ENCODE data around the gene PRXL2B. TPM values are rescaled to one million over a fixed set of nuclear protein-coding genes. Genes with fewer than 3 reads are reported as not detected.

The PRXL2B gene
- total RNA-seq, 4 donors from 2014 or later: 33.7 to 101 (median 50.1) TPM

DNA sequence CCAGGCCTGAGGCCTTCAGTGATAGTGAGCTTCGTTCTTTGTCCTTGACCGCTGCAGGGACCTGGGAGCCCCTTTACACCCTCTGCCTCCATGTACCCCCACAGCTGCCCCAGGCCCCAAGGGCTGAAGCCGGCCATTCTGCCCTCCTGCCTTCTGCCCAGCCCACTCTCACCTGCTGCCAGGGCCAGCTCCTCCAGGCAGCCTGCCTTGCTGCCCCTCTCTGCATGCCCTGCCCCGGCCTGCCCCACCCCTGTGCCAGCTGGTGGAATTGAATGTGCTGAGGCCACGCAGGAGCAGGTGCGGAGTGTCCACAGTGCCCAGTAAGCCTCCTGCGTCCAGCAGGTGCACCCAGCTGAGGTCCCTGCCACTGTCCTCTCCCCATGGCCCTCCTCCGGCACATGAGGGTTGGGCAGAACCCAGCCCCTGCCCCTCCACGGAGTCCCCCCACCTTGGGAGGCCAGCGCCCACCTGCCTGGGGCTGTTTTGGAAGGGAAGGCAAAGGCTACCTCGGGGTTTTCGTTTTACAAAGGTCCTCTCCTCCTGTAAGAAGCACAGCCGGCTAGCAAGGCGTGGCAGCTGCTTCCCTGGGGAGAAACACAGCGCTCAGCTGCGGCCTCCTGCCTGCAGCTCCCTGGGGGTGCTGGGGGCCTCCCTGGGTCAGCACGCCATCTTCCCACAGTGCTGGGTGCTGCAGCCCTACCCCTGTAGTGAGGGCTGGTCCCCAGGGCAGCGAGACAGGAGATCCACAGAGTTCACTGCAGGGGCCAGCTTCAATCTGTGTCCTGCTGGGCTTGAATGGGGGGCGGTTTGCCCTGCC lies 25.3 kb downstream of the PRXL2B start:
- Histone ChIP-seq H3K27me3 (no peaks in the 10 kb centered on the region), H3K27ac (no peak overlapping the region), H3K4me3 (no peak overlapping the region), H3K9me3 (peaks cover 3 to 6% of the 10 kb centered on the region in 2 donors), H3K36me3 (no peaks in the 10 kb centered on the region), H3K4me1 (peaks cover 0 to 8% (median 2%) of the 10 kb centered on the region in 4 donors)
- WGBS, 2 donors (ENCODE audit: low coverage in 1 of 2): 74 to 100% methylated on average over 1 to 19 of the region's 19 CpGs
- no peak for DNase-seq
- in situ Hi-C loops (cut with MboI; ENCODE audit: low pct_ligation_motif_present in 1 of 4, low pct_unique_long_range_greater_than_20kb in 1 of 4, low sequenced_read_pairs in 3 of 4): no loop called here
- TF ChIP-seq, protein P1, sequence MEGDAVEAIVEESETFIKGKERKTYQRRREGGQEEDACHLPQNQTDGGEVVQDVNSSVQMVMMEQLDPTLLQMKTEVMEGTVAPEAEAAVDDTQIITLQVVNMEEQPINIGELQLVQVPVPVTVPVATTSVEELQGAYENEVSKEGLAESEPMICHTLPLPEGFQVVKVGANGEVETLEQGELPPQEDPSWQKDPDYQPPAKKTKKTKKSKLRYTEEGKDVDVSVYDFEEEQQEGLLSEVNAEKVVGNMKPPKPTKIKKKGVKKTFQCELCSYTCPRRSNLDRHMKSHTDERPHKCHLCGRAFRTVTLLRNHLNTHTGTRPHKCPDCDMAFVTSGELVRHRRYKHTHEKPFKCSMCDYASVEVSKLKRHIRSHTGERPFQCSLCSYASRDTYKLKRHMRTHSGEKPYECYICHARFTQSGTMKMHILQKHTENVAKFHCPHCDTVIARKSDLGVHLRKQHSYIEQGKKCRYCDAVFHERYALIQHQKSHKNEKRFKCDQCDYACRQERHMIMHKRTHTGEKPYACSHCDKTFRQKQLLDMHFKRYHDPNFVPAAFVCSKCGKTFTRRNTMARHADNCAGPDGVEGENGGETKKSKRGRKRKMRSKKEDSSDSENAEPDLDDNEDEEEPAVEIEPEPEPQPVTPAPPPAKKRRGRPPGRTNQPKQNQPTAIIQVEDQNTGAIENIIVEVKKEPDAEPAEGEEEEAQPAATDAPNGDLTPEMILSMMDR (IDR thresholded peaks at IDR 0.05): no peak
- no peak for TF ChIP-seq EP300 (IDR thresholded peaks at IDR 0.05; ENCODE audit: low read depth)
- no peak for TF ChIP-seq POLR2AphosphoS5 (IDR thresholded peaks at IDR 0.05)
- TF ChIP-seq POLR2A (IDR thresholded peaks at IDR 0.05): no peak
- intact Hi-C loops (cut with DNase I; ENCODE audit: low total_unique reads): no loop called here

DNA sequence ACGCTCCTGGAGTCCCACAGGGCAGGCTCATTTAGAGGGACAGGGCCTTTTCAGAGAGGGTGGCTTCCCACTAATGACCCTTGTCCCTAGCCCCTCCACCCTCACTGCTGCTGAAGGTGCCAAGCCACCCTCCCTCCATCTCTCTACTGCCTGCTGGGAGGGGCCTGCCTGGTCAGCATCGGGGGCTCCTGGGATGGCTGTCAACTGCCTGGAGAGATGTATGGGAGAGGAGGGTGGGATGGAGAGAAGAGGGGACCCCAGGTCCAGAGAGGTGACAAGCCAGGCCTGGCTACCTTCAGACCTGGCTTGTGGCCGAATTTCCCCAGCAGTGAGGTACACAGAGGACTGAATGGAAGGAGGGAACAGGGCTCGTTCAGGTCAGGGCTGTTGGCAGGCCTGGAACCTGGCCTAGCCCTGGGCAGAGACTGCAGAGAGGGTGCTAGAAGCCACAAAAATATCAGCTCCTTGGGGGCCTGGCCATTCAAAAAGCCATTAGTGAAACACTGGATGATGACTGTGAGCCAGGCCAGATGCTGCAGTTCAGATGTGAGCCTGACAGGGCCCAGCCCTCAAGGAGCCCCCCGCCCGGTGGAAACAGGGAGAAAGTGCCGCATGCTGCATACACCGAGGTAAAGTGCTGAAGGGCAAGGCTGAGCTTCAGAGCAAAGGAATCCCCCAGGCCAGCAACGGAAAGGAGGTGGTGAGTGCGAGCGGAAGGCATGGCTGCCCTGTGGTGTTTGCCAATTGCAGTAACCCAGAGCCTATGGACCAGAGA lies 26.2 kb downstream of the PRXL2B start:
- peaks cover 3 to 6% of the 10 kb centered on the region in 2 donors for H3K9me3 ChIP-seq
- 85% methylated on average over 11 of the region's 11 CpGs; no CpG with 5 or more reads in 1 of the 2 donors for WGBS, 2 donors (ENCODE audit: low coverage in 1 of 2)
- H3K4me1 ChIP-seq: peaks cover 0 to 8% (median 2%) of the 10 kb centered on the region in 4 donors
- intact Hi-C loops (cut with DNase I; ENCODE audit: low total_unique reads): no loop called here
- no peaks in the 10 kb centered on the region for H3K36me3 ChIP-seq
- in situ Hi-C loops (cut with MboI; ENCODE audit: low pct_ligation_motif_present in 1 of 4, low pct_unique_long_range_greater_than_20kb in 1 of 4, low sequenced_read_pairs in 3 of 4): no loop called here
- no peak for DNase-seq
- H3K27ac ChIP-seq: no peak overlapping the region
- H3K4me3 ChIP-seq: no peak overlapping the region
- no peaks in the 10 kb centered on the region for H3K27me3 ChIP-seq
- TF ChIP-seq, protein P1 (IDR thresholded peaks at IDR 0.05): no peak
- TF ChIP-seq POLR2A (IDR thresholded peaks at IDR 0.05): no peak
- TF ChIP-seq EP300 (IDR thresholded peaks at IDR 0.05; ENCODE audit: low read depth): no peak
- TF ChIP-seq POLR2AphosphoS5 (IDR thresholded peaks at IDR 0.05): no peak

DNA sequence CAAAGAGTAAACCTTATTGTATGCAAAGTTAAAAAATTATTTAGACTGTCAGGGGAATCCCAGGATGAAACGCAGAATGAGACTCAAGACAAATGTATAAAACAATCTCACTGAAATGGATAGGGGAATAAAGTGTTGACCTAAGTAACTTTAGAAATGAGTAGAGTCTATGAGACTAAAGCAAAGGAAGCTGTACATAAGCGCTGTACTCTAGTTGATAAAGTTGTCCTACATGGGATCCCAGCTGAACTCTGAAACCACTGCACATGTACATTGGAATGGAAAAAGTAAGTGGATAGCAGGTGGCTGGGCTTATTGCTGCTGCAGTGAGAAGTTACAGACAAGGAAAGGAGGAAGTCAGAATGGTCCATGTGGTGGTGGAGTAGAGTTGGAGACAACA lies 27.6 kb downstream of the PRXL2B start:
- Histone ChIP-seq H3K27ac (no peak overlapping the region), H3K36me3 (no peaks in the 10 kb centered on the region), H3K9me3 (peaks cover 3 to 6% of the 10 kb centered on the region in 2 donors), H3K27me3 (peaks cover 9% of the 10 kb centered on the region), H3K4me1 (peaks cover 0 to 8% (median 2%) of the 10 kb centered on the region in 4 donors), H3K4me3 (no peak overlapping the region)
- 86 to 90% methylated on average over 2 of the region's 2 CpGs for WGBS, 2 donors (ENCODE audit: low coverage in 1 of 2)
- TF ChIP-seq EP300 (IDR thresholded peaks at IDR 0.05; ENCODE audit: low read depth) (no peak), POLR2AphosphoS5 (IDR thresholded peaks at IDR 0.05) (no peak), POLR2A (IDR thresholded peaks at IDR 0.05) (no peak)
- TF ChIP-seq, protein P1 (IDR thresholded peaks at IDR 0.05): no peak
- in situ Hi-C loops (cut with MboI; ENCODE audit: low pct_ligation_motif_present in 1 of 4, low pct_unique_long_range_greater_than_20kb in 1 of 4, low sequenced_read_pairs in 3 of 4) (no loop called here), intact Hi-C loops (cut with DNase I; ENCODE audit: low total_unique reads) (no loop called here)
- DNase-seq: no peak

DNA sequence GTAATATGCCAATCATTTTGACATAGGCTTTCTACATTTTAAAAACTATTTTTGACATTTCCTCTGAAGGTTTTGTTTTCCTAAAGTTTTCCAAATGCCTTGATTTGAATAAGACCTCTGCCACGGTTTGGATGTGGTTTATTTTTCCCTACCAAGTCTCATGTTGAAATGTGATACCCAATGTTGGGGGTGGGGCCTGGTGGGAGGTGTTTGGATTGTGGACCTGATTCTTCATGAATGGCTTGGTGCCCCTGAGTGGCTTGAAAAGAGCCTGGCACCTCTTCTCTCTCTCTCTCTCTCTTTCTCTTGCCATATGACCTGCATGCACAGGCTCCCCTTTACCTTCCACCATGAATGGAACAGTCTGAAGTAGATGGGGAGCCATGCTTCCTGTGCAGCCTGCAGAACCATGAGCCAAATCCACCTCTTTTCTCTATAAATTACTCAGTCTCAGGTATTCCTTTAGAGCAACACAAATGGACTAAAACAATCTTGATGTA lies 31.4 kb downstream of the PRXL2B start:
- in situ Hi-C loops (cut with MboI; ENCODE audit: low pct_ligation_motif_present in 1 of 4, low pct_unique_long_range_greater_than_20kb in 1 of 4, low sequenced_read_pairs in 3 of 4): no loop called here
- Histone ChIP-seq H3K9me3 (peaks cover 3 to 6% of the 10 kb centered on the region in 2 donors), H3K36me3 (no peaks in the 10 kb centered on the region), H3K4me1 (no peaks in the 10 kb centered on the region), H3K4me3 (no peak overlapping the region), H3K27ac (no peak overlapping the region), H3K27me3 (peaks cover 25% of the 10 kb centered on the region)
- no peak for DNase-seq
- TF ChIP-seq, protein P1 (IDR thresholded peaks at IDR 0.05): no peak
- TF ChIP-seq POLR2AphosphoS5 (IDR thresholded peaks at IDR 0.05): no peak
- no peak for TF ChIP-seq POLR2A (IDR thresholded peaks at IDR 0.05)
- TF ChIP-seq EP300 (IDR thresholded peaks at IDR 0.05; ENCODE audit: low read depth): no peak
- intact Hi-C loops (cut with DNase I; ENCODE audit: low total_unique reads): no loop called here
- WGBS, 2 donors (ENCODE audit: low coverage in 1 of 2): 8 to 14% methylated on average over 1 of the region's 1 CpG

All from transverse colon (tissue), 4 donors.